Nephron (organoid): Measurements from ENCODE around the gene FOXR1.
"Not testable (repeated sequence)": the region's sequence is repeated elsewhere in the genome, so short reads cannot be mapped to it uniquely, and the experiment has no call there.

Experiments used
- H3K27ac Mint-ChIP-seq, 3 experiments: 2 replicates each; pipeline ENCODE4 v1.8.0; 2020; ENCODE audit warnings: mixed read lengths in 3 of 3, mild to moderate bottlenecking in 2 of 3, moderate library complexity in 1 of 3
- H3K27me3 Mint-ChIP-seq: 2 replicates; pipeline ENCODE4 v1.8.0; 2021; ENCODE audit warnings: low read depth, mild to moderate bottlenecking, moderate library complexity, mixed read lengths
- H3K36me3 Mint-ChIP-seq: 2 replicates; pipeline ENCODE4 v1.8.0; 2020; ENCODE audit warnings: low read depth, mixed read lengths
- H3K4me1 Mint-ChIP-seq: 2 replicates; pipeline ENCODE4 v1.8.0; 2020; ENCODE audit warnings: mixed read lengths
- H3K4me3 Mint-ChIP-seq, 3 experiments: 2 replicates each; pipeline ENCODE4 v1.8.0; 2020; ENCODE audit warnings: mild to moderate bottlenecking in 3 of 3, mixed read lengths in 3 of 3, moderate library complexity in 2 of 3
- H3K9me3 Mint-ChIP-seq: 2 replicates; pipeline ENCODE4 v1.8.0; 2020; ENCODE audit warnings: mixed read lengths
- CTCF ChIP-seq, 3 experiments: fragments of 200-600 bp; sonication (generic); IDR thresholded peaks; one replicate each; pipeline ENCODE4 v1.5.0; 2021; ENCODE audit warnings: antibody characterized with exemption in 3 of 3; ENCODE audit not compliant: unreplicated experiment in 3 of 3

Gene FOXR1

GRCh38 chr11:118961189-118961588 is 10.4 kb upstream of the FOXR1 start:
- Mint-ChIP-seq H3K4me3 (no peak overlapping the region), H3K9me3 (no peaks in the 10 kb centered on the region), H3K36me3 (no peaks in the 10 kb centered on the region), H3K27me3 (peaks cover 22% of the 10 kb centered on the region), H3K4me1 (no peaks in the 10 kb centered on the region), H3K27ac (no peak overlapping the region)
- no peak for TF ChIP-seq CTCF (IDR thresholded peaks at IDR 0.05; ENCODE audit: unreplicated experiment in 3 of 3)

- TF ChIP-seq CTCF (IDR thresholded peaks at IDR 0.05; ENCODE audit: unreplicated experiment in 3 of 3), result no peak
- no peak overlapping the region for H3K27ac Mint-ChIP-seq
- no peaks in the 10 kb centered on the region for H3K4me1 Mint-ChIP-seq
- H3K9me3 Mint-ChIP-seq, result no peaks in the 10 kb centered on the region
- H3K36me3 Mint-ChIP-seq, result no peaks in the 10 kb centered on the region
- no peak overlapping the region for H3K4me3 Mint-ChIP-seq
- H3K27me3 Mint-ChIP-seq, result peaks cover 19% of the 10 kb centered on the region
Observed at GRCh38 chr11:118961591-118961990, 10.0 kb upstream of the FOXR1 start.

- not testable (repeated sequence) for H3K9me3 Mint-ChIP-seq, H3K36me3 Mint-ChIP-seq, H3K27me3 Mint-ChIP-seq, H3K4me1 Mint-ChIP-seq, H3K4me3 Mint-ChIP-seq, H3K27ac Mint-ChIP-seq
Observed at GRCh38 chr11:118969508-118969907, 2.1 kb upstream of the FOXR1 start.

GRCh38 chr11:118973985-118974384 is 2.4 kb downstream of the FOXR1 start:
- Mint-ChIP-seq H3K9me3 (peaks cover 6% of the 10 kb centered on the region), H3K36me3 (no peaks in the 10 kb centered on the region), H3K27me3 (no peaks in the 10 kb centered on the region), H3K27ac (no peak overlapping the region), H3K4me3 (no peak overlapping the region), H3K4me1 (peaks cover 6% of the 10 kb centered on the region)
- TF ChIP-seq CTCF (IDR thresholded peaks at IDR 0.05; ENCODE audit: unreplicated experiment in 3 of 3), result no peak

- no peak overlapping the region for H3K4me3 Mint-ChIP-seq
- H3K27ac Mint-ChIP-seq, result no peak overlapping the region
- no peak for TF ChIP-seq CTCF (IDR thresholded peaks at IDR 0.05; ENCODE audit: unreplicated experiment in 3 of 3)
- peaks cover 6% of the 10 kb centered on the region for H3K27me3 Mint-ChIP-seq
- no peaks in the 10 kb centered on the region for H3K36me3 Mint-ChIP-seq
- H3K9me3 Mint-ChIP-seq, result peaks cover 4% of the 10 kb centered on the region
- peaks cover 10% of the 10 kb centered on the region for H3K4me1 Mint-ChIP-seq
Observed at GRCh38 chr11:118975771-118976709, 4.5 kb downstream of the FOXR1 start.

- Mint-ChIP-seq H3K27ac (no peak overlapping the region), H3K4me3 (no peak overlapping the region), H3K27me3 (peaks cover 6% of the 10 kb centered on the region), H3K9me3 (no peaks in the 10 kb centered on the region), H3K36me3 (no peaks in the 10 kb centered on the region), H3K4me1 (peaks cover 10% of the 10 kb centered on the region)
- no peak for TF ChIP-seq CTCF (IDR thresholded peaks at IDR 0.05; ENCODE audit: unreplicated experiment in 3 of 3)
Observed at GRCh38 chr11:118979434-118979833, 7.9 kb downstream of the FOXR1 start.
